SW 1271 (cell line): ENCODE measurements around the gene ZNF516.

Experiments used
- DNase-seq, 2 experiments: peaks; one replicate each; lab custom pipeline; 2025; lab: John Stamatoyannopoulos, UW

The ZNF516 gene

DNA sequence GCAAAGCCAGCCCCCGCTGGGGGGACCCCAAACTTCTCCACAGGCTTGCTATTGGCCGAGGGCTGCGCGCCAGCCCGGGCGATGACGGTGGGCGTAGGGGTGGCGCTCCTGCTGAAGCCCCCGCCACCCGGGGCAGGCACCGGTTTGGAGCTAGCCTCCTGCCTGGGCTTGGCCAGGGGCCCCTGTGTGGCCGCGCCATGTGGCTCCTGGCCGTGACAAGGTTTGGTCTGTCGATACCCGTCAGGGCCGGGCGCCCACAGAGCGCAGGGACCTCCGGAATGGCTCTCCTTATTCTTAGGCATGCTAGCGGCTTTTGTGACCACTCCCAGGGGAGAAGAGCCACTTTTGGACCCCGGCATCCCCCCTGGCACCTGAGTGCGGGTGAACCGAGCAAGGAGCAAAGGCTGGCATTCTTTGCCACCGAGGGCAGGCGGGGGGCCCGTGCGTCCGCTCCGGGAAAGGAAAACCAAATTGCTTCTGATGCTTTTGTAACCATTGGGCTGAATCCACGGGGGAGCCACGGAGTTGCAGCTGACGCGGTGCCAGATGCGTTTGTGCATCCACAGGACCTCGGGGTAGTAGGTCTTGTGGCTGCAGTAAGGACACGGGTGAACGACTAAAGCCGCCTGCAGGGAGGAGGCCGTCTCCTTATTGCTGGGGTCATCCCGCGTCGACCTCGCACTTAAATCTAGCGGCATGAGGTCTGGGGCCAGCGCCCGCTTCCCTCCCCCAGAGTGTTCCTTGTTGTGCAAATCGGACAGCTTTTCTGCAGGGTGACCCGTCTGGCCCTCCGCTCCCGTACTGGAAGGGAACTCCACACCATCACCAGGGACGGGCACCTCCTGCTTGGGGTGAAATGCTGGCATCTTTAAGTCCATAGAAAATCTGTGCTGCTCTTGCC lies 115.6 kb downstream of the ZNF516 start:
- DNase-seq, result no peak

DNA sequence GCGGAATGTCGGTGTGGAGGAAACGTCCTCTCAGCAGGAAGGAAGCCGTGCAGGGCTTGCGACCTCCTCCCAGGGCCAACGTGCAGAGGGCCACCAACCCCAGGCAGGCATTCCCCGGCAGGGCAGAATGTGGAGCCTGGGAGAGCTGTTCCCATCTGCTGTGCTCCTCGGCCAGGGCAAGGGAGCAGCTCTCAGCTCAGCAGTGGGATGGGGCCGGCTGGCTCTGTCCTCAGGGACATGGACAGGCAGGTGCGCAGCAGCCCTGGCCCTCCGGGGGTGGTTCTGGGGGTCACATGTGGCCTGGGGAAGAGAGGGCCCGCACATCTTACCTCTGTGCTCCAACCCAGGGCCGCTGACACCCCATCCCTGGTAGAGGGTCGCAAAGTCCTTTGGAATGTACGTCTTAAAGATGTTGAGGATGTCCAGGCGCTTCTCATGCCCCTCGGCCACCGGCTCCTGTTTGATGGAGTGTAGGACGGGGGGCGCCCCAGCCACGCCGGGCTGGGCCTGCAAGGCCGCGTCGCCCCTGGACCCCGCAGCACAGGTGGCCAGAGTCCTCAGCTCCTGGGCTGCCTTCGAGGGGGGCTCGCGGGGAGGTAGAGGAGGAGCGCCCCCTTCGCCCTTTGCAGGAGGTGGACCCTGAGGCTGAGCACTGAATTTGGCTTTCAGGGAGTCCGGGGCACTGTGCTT lies 116.4 kb downstream of the ZNF516 start:
- DNase-seq, result no peak

DNA sequence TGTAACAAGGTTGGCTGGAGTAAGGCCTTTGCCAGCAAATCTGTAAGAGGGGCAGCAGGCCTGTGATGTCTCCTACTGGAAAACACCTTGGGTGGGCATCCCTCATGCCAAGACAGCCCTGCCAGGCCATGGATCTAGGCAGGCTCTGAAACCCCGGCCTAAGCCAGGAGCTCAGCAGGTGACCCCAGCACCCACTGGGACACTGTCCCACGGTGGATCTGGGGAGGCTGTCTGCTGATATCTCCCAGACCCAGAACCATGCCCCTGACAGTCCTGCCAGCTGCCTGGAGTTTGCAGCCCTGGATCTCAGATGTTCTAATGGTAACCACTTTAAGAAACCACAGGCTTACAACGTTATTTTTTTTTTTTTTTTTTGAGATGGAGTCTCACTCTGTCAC lies 117.7 kb downstream of the ZNF516 start:
- no peak for DNase-seq

DNA sequence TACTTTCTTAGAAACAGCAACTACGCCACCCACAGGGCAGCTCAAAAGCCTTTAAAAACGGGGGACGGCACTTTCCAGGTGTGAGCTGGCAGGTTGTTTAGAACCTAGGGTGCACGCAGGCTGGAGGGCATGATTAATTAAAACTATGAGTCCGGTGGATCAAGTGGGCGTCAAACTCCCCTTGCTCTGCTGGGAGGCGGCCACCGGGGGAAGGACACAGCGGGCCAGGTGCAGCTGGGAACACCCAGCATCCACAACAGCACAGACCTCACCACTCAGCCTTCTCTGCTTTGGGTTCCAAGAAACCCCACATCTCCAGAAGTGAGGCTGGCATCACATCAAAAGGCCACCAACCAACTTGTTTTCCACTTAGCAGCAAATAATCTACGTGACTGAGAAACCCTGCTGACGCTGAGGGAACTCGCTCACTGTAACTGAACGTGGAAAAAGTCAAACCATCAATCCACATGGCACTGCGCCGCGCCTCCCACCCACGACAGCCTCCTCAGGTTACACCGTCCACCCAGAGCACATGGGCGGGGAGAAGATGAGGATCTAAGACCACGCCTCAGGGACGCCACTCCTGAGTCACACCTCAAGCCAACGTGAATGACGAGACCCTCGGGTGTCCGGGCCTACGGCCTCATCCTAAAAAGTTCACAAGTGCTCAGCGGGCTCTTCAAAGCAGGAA lies 118.2 kb downstream of the ZNF516 start:
- DNase-seq, result no peak

DNA sequence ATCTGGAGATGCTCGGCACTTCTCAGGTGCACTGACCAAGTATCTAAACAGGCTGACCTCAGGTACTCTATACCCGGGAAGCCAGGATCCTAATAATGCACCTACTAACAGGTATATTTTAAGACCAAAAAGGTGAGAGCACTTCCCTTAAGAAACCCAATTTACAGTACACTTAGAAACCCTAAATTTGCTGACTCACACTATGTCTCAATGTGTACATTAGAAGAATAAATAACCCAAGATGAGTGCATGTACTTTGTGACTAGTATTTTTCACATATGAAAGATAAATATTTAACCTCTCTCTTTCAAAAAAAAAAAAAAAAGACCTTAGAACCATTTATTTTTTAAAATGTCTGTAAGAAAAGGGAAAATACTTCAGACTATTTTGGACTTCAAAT lies 118.8 kb downstream of the ZNF516 start:
- no peak for DNase-seq

DNA sequence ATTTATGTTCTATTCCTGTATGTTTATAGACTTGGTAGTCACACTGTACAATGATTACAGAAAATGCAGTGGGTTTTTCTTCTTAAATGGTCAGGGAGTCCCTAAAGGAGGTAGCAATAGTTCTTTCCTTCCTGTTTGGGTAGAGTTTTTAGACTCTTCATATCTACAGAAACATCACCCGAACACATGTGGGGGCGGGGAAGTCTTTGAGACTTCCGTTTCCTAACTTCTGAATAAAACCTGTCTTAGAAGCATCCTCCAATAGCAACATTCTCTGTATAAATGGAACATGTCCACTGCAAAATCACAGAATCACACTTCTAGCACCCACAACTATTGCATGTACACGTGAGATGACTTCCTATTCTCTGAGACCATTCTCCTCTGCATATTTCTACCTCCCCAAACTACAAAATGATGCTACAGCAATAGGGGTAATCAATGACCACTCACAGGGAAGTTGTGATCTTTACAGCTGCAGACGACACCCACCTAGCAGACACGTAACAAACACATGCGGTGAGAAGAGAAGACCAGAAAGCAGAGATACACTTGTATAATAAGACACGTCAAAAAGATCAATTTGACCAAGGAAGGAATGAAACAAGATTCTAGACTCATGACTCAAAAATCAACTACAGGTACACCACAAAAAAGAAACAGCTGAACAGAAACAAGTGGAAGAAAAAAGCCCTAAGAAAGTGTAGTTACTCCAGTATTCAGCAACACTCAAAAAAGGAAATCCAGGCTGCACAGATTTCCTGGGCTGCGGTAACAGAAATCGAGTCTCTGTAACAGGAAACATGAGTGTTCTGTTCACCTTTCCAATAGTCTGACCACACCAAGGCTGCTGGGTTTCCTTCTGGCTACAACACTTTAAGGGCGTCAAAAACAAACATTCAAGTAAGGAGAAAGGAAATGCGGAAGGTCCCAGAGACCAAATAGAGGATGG lies 120.4 kb downstream of the ZNF516 start:
- DNase-seq, result no peak

DNA sequence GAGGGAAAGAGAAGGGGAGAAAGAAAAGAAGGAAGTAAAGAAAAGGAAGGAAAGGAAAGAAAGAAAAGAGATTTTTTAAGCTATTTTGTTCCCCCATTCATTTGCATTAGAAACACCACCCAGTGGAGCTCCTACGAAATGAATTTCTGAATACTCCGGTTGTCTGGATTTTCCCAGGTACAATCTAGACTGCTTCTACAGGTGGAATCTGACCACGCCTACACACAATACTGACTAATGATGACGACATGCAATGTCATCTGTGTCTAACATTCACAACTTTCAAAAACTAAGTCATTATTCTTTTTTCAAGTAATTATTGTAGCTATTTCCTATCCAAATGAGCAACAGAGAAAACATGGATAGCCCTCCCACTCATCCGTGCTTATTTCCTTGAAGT lies 121.7 kb downstream of the ZNF516 start:
- no peak for DNase-seq

DNA sequence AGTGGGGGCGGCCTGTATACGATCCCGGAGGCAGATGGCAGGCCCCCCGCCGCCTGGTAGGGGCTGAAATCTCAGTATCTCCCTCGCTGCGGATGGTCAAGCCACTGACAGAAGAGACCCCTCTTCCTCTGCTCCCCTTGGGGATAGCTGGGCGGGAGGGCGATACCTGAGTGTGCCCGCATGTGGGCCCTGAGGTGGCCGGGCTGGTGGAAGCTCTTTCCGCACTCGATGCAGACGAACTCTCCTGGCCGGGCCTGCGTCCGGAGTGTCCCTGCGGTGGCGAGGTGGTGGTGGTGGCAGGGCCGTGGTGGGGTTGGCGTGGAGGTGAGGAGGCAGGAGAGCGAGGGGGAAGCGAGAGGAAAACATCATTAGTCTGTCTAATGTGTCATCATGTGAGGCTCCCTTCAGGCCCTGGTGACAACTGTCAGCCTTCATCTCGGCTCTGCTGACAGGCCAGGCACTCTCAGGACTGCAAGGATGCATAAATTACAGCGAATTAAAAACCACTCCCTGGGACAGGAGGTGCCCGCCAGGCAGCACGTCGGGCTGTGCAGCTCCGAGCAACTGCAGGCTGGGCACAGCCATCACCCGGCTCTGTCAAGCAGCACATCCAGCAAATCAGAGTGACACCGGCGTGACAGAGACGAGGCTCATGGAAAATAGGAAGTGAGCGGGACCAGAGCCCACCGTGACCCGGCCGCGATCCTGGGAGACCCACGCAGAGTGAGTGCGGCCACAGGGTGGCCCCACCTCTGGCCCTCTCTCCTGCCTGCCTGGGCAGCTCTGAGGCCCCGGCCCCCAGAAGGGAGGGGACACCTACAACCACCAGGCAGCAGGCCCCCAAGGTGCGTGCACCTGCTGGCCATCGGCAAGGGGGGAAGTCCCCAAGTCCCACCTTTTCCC lies 123.5 kb downstream of the ZNF516 start:
- DNase-seq, result no peak

DNA sequence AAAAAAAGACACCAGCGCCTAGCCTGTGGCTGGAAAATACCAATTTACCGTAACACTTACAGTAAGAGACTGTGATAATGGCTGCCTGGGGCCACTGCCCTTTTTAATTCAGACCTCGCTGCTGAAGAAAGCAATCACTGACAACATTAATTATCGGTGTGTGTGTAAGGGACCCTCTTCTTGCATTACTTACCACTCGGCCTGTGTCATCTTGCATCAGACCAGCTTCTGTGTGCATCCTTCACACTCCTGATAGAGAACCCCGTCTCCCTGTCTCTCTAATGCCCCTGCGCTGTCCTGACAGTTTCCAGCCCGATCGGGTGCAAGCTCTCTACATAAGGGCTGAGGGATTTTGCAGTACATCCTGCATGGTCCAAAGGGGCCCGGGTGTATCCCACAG lies 124.4 kb downstream of the ZNF516 start:
- no peak for DNase-seq

DNA sequence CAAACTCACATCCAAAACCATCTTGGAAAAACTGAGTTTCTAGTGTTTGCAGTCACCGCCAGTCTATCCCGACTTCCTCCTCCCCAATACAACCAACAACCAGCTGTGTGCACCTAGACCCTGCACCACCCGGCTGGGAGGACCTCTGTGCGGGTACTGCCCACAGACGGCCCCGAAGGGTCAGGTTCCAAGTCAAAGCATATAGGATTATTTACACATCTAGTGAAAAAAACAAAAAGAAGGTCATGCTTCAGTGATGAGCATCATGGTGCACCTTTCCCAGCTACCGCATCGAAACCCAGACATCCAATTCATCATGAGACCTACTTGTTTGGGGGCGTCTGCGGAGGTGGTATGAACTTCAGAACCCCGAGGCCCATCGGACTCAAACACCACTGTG lies 124.8 kb downstream of the ZNF516 start:
- no peak for DNase-seq

DNA sequence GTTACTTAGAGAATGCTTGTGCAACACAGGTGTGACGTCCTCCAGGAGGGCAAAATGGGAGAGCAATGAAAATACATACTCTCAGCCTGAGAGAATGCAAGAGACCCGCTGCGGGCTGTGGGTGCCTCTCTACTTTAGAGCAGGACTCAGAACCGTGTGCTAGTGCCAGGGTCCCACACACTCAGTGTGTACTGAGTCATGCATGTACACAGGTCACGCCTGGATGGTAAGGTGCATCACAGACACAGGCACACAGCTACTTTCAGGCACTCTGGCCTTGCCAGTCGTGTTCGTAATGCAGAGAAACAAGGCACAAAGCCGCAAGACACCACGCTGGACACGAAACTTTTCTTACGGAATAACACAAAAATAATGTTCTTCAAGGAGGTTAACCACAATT lies 125.3 kb downstream of the ZNF516 start:
- DNase-seq, result no peak

DNA sequence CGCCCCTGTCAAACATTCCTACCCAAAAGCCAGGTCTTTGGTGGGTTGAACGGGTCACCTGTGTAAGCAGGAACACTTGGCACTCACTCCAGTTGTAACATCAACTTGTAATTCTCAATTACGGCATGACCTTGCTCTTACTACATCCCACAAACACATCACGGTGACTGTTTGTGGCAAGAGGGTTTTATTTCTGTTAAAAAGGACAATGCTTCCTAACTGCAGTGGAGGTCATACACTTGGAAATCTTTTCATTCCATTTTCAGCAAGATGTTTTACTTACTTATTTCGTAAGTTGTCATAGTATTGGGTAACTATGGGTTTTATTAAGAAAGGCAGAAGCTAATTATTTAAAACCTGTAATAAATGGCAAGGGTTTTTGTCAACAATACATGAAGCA lies 126.1 kb downstream of the ZNF516 start:
- DNase-seq, result no peak

DNA sequence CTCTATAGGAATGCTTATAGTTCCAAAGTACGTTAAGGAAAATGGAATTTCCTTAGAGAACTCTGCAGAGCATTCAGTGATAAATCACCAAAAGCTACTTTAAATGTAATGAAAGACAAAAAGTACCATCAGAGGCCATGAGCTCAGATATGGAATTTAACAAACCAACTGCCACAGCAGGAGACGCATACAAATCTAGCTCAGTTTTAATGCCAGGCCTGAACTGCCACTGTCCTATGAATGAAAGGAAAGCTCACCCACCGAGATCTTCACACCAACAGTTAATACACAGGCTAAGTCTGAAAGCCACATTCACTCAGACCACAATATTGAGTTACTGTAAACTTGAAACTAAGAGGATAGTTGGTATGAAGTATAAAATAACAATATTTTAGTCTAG lies 126.8 kb downstream of the ZNF516 start:
- no peak for DNase-seq

DNA sequence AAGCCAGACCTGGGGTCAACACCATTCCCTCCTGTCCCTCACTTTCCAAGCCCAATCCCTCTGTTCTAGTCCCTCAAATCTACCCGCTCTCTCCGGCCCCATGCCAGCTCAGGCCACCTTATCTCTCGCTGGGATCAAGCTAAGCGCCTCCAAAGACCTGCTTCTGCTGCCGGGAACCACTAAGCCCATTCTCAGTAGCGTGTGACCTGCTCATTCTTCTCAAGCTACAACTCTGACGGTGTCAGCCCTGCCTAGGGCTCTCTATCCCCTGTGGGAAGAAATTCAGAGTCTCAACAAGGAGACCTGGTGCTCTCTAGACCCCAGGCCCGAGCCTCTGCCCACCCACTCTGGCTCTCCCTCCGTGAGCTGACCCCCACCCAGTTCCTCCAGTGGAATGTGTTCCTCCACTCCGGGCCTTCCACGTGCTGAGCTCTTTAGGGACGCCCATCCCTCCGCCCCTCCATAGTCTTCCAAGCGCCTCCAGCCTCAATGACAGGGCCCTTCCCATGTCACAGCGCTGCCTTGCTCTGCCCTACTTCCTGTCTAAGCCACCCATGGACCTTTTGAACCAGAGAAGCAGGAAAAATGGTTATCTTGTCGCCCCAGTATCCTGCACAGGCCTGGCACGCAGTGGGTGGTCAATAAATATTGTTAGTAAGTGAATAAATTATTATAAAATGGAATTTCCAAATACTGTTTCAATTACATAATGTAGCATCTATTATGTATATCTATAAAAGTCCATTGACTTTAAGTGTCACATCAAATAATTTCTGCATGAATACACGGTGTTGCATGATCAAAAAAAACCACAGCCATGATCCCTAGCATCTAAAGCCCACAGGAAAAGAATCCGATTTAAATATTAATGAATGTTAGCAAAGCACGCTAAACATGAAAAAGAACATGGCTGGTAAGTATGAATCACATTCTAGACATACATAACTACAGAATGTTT lies 127.6 kb downstream of the ZNF516 start:
- DNase-seq, result no peak

DNA sequence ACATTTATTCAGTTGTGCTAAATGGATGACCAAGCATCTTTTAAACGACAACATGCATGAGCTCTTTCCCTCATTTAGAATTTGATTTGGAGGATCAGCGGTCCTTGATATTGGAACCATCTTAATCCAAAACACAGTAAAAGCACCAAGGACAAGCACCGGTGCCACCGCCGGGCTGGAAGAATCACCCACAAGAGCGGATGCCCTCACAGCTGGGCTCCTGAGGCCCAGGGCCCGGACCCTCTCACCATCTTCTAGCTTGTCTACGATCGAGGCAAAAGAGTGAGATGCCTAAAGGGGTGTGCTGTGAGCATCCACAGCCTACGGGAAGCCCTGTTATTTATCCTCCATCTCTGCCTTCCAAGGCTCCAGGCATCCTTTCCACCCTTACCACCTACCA lies 129.5 kb downstream of the ZNF516 start:
- no peak for DNase-seq

DNA sequence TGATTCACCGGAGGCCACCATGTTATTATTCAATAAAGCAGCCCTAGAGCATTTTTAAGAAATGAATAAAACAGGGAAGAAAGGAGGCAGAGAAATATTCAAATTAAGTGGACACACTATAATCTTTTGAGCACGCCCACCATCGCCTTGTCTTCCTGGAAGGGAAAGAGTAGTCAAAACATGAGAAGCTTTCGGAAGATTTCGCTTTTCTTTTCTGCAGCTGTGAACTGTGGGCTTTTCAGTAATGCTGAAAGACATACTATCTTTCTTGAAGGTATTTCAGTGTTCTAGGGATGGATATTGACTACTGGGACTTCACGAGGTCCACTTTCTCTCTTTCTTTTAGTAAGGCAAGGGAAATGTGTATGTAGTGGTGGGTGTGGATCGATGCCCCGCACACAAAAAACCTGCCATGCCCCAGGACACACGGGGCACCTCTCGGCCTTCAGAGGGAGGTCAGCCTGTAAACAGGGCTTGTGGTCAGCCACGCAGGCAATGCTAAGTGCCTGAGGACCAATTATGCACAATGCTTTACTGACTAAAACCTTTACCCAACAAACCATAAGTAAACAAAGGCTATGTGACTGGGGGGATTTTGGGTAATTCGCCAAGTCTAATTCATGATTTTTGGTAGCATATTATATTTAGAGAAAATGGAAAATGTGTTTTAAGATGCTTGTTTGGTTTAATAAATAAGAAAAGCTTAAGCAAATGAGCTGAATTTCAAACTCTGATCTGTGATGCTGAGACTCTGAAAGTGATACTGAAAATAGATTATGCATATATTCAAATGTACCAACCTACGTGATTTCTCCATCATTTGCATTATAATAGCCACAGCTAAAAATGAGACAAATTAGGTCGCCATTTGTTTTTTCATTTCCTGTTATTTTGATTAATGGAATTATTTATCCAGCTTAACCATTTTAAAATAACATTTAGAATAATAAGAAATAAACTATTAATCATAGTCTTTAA lies 130.5 kb downstream of the ZNF516 start:
- no peak for DNase-seq

DNA sequence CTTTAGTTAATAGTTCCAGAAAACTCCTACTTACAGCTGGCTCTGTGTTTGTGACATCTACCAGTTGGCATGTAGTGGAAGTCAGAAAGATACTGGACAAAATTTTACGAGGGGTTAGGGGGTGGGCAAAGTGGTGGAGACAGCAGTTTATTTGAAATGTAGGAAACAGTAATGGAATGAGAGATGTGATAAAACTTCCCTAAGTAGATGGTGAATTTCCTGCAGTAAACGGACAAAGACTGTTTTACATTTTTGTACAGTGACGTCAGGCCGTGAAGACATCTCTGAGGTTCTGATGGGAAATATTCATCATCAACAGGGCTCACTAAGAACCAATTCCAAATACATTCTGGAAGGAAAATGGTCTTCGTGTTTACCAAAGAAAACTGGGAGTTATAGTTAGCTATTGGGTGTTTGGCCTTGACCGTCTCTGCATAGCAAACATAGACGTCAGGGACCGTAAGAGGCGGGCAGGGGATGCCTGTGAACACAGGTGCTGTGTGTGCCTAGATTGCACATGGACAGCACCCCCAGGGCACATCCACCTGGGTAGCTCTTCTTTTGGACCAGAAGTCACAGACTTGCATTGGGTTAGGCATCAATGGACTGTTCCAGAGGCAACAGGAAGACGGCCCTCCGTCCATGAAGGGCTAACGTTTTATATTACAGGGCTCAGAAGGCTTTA lies 131.5 kb downstream of the ZNF516 start:
- DNase-seq, result no peak

DNA sequence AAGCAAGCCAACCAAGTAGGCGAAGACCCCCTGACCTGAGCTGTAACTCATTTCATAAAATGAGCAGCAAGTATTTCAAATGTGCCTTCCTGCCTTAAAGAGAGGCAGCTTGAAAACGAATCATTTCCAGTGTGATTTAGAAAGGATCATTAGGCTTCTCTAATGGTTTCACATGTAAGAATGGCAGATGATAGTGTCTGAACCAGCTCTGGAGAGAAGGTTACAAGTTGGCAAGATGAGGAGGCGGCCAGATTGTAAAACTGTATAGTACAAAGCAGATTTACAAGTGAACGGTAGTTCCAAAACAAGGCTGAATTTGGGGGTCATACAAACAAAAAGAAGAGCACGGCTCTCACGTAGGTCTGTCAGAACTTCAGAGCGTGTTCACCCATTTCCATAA lies 132.4 kb downstream of the ZNF516 start:
- DNase-seq, result no peak
